HG03066 (cell line): Measurements from ENCODE around the gene SUCNR1.

Experiments
- ATAC-seq: cut with Tn5 transposase; IDR thresholded peaks from one replicate; pipeline ENCODE4 v1.9.1; 2021; ENCODE audit warnings: low read depth; ENCODE audit not compliant: unreplicated experiment

The SUCNR1 gene

GRCh38 chr3:151899996-151900395, 26.6 kb downstream of the SUCNR1 start:
- no peak for ATAC-seq

- ATAC-seq: no peak
These were observed 27.0 kb downstream of the SUCNR1 start for GRCh38 chr3:151900460-151900859.

GRCh38 chr3:151900884-151901643, 27.6 kb downstream of the SUCNR1 start:
- ATAC-seq: no peak

- ATAC-seq: no peak
These were observed 28.3 kb downstream of the SUCNR1 start for GRCh38 chr3:151901644-151902285.

- ATAC-seq: no peak
These were observed 30.1 kb downstream of the SUCNR1 start for GRCh38 chr3:151903501-151903991.

GRCh38 chr3:151905647-151906046, 32.2 kb downstream of the SUCNR1 start:
- ATAC-seq: no peak

- ATAC-seq: no peak
These were observed 33.3 kb downstream of the SUCNR1 start for GRCh38 chr3:151906751-151907150.

- ATAC-seq: no peak
These were observed 35.0 kb downstream of the SUCNR1 start for GRCh38 chr3:151908399-151908798.

- ATAC-seq: no peak
These were observed 36.4 kb downstream of the SUCNR1 start for GRCh38 chr3:151909681-151910405.

GRCh38 chr3:151911462-151911861, 38.0 kb downstream of the SUCNR1 start:
- no peak for ATAC-seq

- no peak for ATAC-seq
These were observed 38.6 kb downstream of the SUCNR1 start for GRCh38 chr3:151912028-151912427.

- ATAC-seq: no peak
These were observed 43.3 kb downstream of the SUCNR1 start for GRCh38 chr3:151916781-151917180.

GRCh38 chr3:151918253-151919029, 45.0 kb downstream of the SUCNR1 start:
- peak; percentile 80 for ATAC-seq

GRCh38 chr3:151919030-151919328, 45.5 kb downstream of the SUCNR1 start:
- no peak for ATAC-seq

GRCh38 chr3:151919446-151919845, 46.0 kb downstream of the SUCNR1 start:
- no peak for ATAC-seq

- ATAC-seq: no peak
These were observed 50.5 kb downstream of the SUCNR1 start for GRCh38 chr3:151923901-151924300.

- ATAC-seq: no peak
These were observed 51.3 kb downstream of the SUCNR1 start for GRCh38 chr3:151924753-151925152.

GRCh38 chr3:151925419-151925818, 52.0 kb downstream of the SUCNR1 start:
- ATAC-seq: no peak

- no peak for ATAC-seq
These were observed 52.4 kb downstream of the SUCNR1 start for GRCh38 chr3:151925876-151926275.

- no peak for ATAC-seq
These were observed 53.5 kb downstream of the SUCNR1 start for GRCh38 chr3:151926956-151927355.
